HepG2 (cell line): ENCODE results near the gene COASY. TPM values are rescaled to one million over a fixed set of nuclear protein-coding genes. Genes with fewer than 3 reads are reported as not detected.

Experiments used
- ATAC-seq: fragments of 200-7000 bp; cut with Tn5 transposase; 3 replicates; pipeline ENCODE4 v1.9.1; 2020; ENCODE audit warnings: mild to moderate bottlenecking, moderate library complexity
- BruUV-seq: library from RNA; stranded (reverse); fragments of 400-500 nt; replicated peaks from 2 replicates; lab custom pipeline; 2021; lab: Mats Ljungman, UMichigan
- CTCF ChIA-PET: fragments of 300-600 bp; formaldehyde crosslinking; extraction: SDS; loops from one replicate; lab custom pipeline; 2021; ENCODE audit warnings: low total read pairs, inconsistent platforms, low intra/inter-chr PET ratio; lab: Yijun Ruan, JAX
- POLR2A ChIA-PET: fragments of 350-600 bp; sonication (Branson Sonifier 250); formaldehyde crosslinking; loops from one replicate; lab custom pipeline; 2020; ENCODE audit warnings: antibody characterized with exemption, inconsistent platforms; lab: Yijun Ruan, JAX
- DNase-seq: peaks from one replicate; pipeline ENCODE4 v3.0.0-alpha.2; 2015; ENCODE audit warnings: low spot score
- FAIRE-seq: peaks from 3 replicates; lab custom pipeline; 2011; peaks lifted over from hg19 to GRCh38; lab: Jason Lieb, UNC
- H2AFZ ChIP-seq: one replicate; pipeline ENCODE4 v1.6.1; 2011; ENCODE audit warnings: low read length, inconsistent platforms
- H3K27ac ChIP-seq: fragments of 300-600 bp; 3 replicates; pipeline ENCODE4 v1.8.0; 2011; ENCODE audit warnings: mixed run types, mild to moderate bottlenecking, mixed read lengths, low read length, inconsistent platforms; ENCODE audit not compliant: insufficient read depth; ENCODE audit errors: extremely low read length
- H3K27me3 ChIP-seq, 2 experiments: fragments of 200-600 bp in 1 of 2; 2 replicates in 1 of 2; 3 replicates in 1 of 2; pipeline versions ENCODE4 v1.6.0 to v1.8.0; 2011; ENCODE audit warnings: low read length in 2 of 2, mild to moderate bottlenecking in 2 of 2, moderate library complexity in 2 of 2, inconsistent platforms in 1 of 2; ENCODE audit not compliant: insufficient read depth in 2 of 2, control insufficient read depth in 1 of 2
- H3K36me3 ChIP-seq, 2 experiments: fragments of 200-600 bp in 1 of 2; replicated peaks in 1 of 2; 2 replicates in 1 of 2; 3 replicates in 1 of 2; pipeline versions ENCODE4 v1.5.1 to v1.8.0; 2011; ENCODE audit warnings: low read length in 2 of 2, inconsistent platforms in 1 of 2; ENCODE audit not compliant: insufficient read depth in 2 of 2, control insufficient read depth in 1 of 2
- H3K4me1 ChIP-seq: 2 replicates; pipeline ENCODE4 v1.5.1; 2012; ENCODE audit warnings: low read length, inconsistent platforms; ENCODE audit not compliant: insufficient read depth
- H3K4me2 ChIP-seq: 2 replicates; pipeline ENCODE4 v1.6.0; 2011; ENCODE audit warnings: low read depth, low read length, inconsistent platforms
- H3K4me3 ChIP-seq, 3 experiments: fragments of 200-600 bp in 1 of 3; sonication (generic), shearing (Covaris generic) in 1 of 3; replicated peaks in 1 of 3; 2 replicates each; pipeline ENCODE4 v1.5.1; 2011 to 2016; ENCODE audit warnings: low read length in 3 of 3, inconsistent platforms in 2 of 3, low read depth in 2 of 3, mild to moderate bottlenecking in 2 of 3, control low read depth in 1 of 3, mixed read lengths in 1 of 3; ENCODE audit not compliant: insufficient read depth in 1 of 3
- H3K79me2 ChIP-seq: one replicate; pipeline ENCODE4 v1.6.1; 2011; ENCODE audit warnings: low read length, inconsistent platforms; ENCODE audit not compliant: insufficient read depth
- H3K9ac ChIP-seq: 2 replicates; pipeline ENCODE4 v1.6.0; 2011; ENCODE audit warnings: mild to moderate bottlenecking, low read depth, low read length, inconsistent platforms; ENCODE audit not compliant: insufficient read depth
- H3K9me3 ChIP-seq: 2 replicates; pipeline ENCODE4 v1.5.1; 2012; ENCODE audit warnings: mild to moderate bottlenecking, low read length
- H4K20me1 ChIP-seq: 2 replicates; pipeline ENCODE4 v1.6.0; 2011; ENCODE audit warnings: inconsistent platforms, mild to moderate bottlenecking, low read length, moderate library complexity; ENCODE audit not compliant: insufficient read depth
- HBP1 ChIP-seq: IDR thresholded peaks from 2 replicates; pipeline ENCODE4 v1.6.1; 2016; ENCODE audit warnings: low read depth, control low read depth
- HES4 ChIP-seq: sonication (generic); formaldehyde crosslinking; IDR thresholded peaks from 2 replicates; pipeline ENCODE4 v1.9.0; 2021; ENCODE audit warnings: mild to moderate bottlenecking, missing genetic modification reagents, borderline replicate concordance
- MAX ChIP-seq: IDR thresholded peaks from 2 replicates; pipeline ENCODE4 v1.6.1; 2012; ENCODE audit warnings: inconsistent platforms
- NFATC3 ChIP-seq: sonication (generic); formaldehyde crosslinking; IDR thresholded peaks from 2 replicates; pipeline ENCODE4 v1.5.1; 2020; ENCODE audit warnings: mild to moderate bottlenecking, missing genetic modification reagents
- POLR2AphosphoS5 ChIP-seq: IDR thresholded peaks from 2 replicates; pipeline ENCODE4 v1.6.1; 2012; ENCODE audit warnings: low read depth, low read length
- SAP130 ChIP-seq: IDR thresholded peaks from 2 replicates; pipeline ENCODE4 v1.6.1; 2016; ENCODE audit warnings: low read depth
- SP4 ChIP-seq: sonication (generic); formaldehyde crosslinking; IDR thresholded peaks from 2 replicates; pipeline ENCODE4 v1.8.1; 2023; ENCODE audit warnings: mild to moderate bottlenecking, missing genetic modification reagents
- TBX3 ChIP-seq: fragments of 450-650 bp; IDR thresholded peaks from 2 replicates; pipeline ENCODE4 v1.6.1; 2017; ENCODE audit warnings: antibody characterized with exemption, mild to moderate bottlenecking, inconsistent platforms, borderline replicate concordance
- TEF ChIP-seq: sonication (generic); formaldehyde crosslinking; IDR thresholded peaks from 2 replicates; pipeline ENCODE4 v1.5.0; 2020; ENCODE audit warnings: missing genetic modification reagents
- ZBTB40 ChIP-seq, 2 experiments: fragments of 450-650 bp in 1 of 2; sonication (generic) in 1 of 2; formaldehyde crosslinking in 1 of 2; IDR thresholded peaks; 2 replicates each; pipeline versions ENCODE4 v1.6.1 to v1.8.0; 2016 to 2022; ENCODE audit warnings: antibody characterized with exemption in 1 of 2, mild to moderate bottlenecking in 1 of 2, missing genetic modification reagents in 1 of 2
- ZC3H4 ChIP-seq: sonication (generic); formaldehyde crosslinking; IDR thresholded peaks from 2 replicates; pipeline ENCODE4 v1.4.0; 2020; ENCODE audit warnings: missing genetic modification reagents, borderline replicate concordance
- ZNF546 ChIP-seq: sonication (generic); formaldehyde crosslinking; conservative IDR thresholded peaks from 2 replicates; pipeline ENCODE4 v1.8.1; 2023; ENCODE audit warnings: mild to moderate bottlenecking, missing genetic modification reagents
- ZSCAN31 ChIP-seq: sonication (generic); formaldehyde crosslinking; IDR thresholded peaks from 2 replicates; pipeline ENCODE4 v1.5.0; 2020; ENCODE audit warnings: low read depth, mild to moderate bottlenecking, missing genetic modification reagents
- WGBS: methylation state at CpG from one replicate; pipeline ENCODE4 v1.1.6; 2017; ENCODE audit warnings: low lambda C conversion rate; 5-methylcytosine and 5-hydroxymethylcytosine counted together
- in situ Hi-C: cut with HindIII; loops from 2 replicates; pipeline ENCODE4 v1.10.0; 2017; ENCODE audit warnings: low pct_unique_long_range_greater_than_20kb; ENCODE audit not compliant: extremely low pct_ligation_motif_present
- intact Hi-C: fragments of 100-400 bp; cut with micrococcal nuclease; formaldehyde crosslinking; loops from one replicate; pipeline ENCODE4 v1.10.0; 2022; ENCODE audit not compliant: unreplicated experiment
- polyA plus RNA-seq, 8 experiments: library from polyadenylated mRNA; depleted of rRNA in 3 of 8; stranded (reverse) in 7 of 8; unstranded in 1 of 8; fragments of >200 nt; fragmentation: Illumina TruSeq in 4 of 8; extraction: Trizol in 4 of 8; gene quantifications; 2 replicates each; pipeline versions ENCODE4 v1.2.1 to v1.2.3, GENCODE V29; 2011 to 2016; ENCODE audit warnings: low read depth in 4 of 8, missing spikeins in 1 of 8, mixed read lengths in 1 of 8; ENCODE audit not compliant: insufficient read depth in 1 of 8
- total RNA-seq, 5 experiments: library from RNA; depleted of rRNA; stranded (reverse); fragments of >200 nt; fragmentation: Illumina TruSeq; extraction: Trizol; gene quantifications; 2 replicates each; pipeline ENCODE4 v1.2.3, GENCODE V29; 2016; ENCODE audit warnings: low read depth in 1 of 5

The COASY gene
- total and polyA plus RNA-seq, 2 of the 13 experiments (the other 11 are each of a cell fraction or from before 2014, with no cell fraction given): 90.7 to 125 TPM

- WGBS: 0% methylated on average over 14 of the region's 14 CpGs
- peaks cover 14 to 25% of the 10 kb centered on the region in 2 experiments for H3K36me3 ChIP-seq
- intact Hi-C loops: no loop called here
- no peaks in the 10 kb centered on the region; a peak in 1 of 5 replicates for H3K27me3 ChIP-seq
- CTCF ChIA-PET: interaction anchor here (1.1 kb wide), 1 partner anchor 14 kb away, joined by 3 read pairs; the partner anchor contains the start of gene PSMC3IP
- FAIRE-seq (no peak), ATAC-seq (no peak), DNase-seq (no peak)
- peak overlapping the region; percentile 91 for H3K27ac ChIP-seq
- peak overlapping the region; percentile 82 for H3K4me2 ChIP-seq
- no peak overlapping the region for H2AFZ ChIP-seq
- peaks cover 61% of the 10 kb centered on the region for H3K4me1 ChIP-seq
- no TSS peak for BruUV-seq
- in situ Hi-C loops: no loop called here
- H3K4me3 ChIP-seq: peak overlapping the region; percentile 66 to 91 (median 79)
- no peaks in the 10 kb centered on the region for H4K20me1 ChIP-seq
- peaks cover 35% of the 10 kb centered on the region for H3K79me2 ChIP-seq
- H3K9me3 ChIP-seq: no peaks in the 10 kb centered on the region
- peak overlapping the region; percentile 94 for H3K9ac ChIP-seq
- POLR2A ChIA-PET: interaction anchor here (0.6 to 8.5 kb wide), 14 partner anchors 10 to 259 kb away, joined by 3 to 128 read pairs (median 9); partner anchors contain the start of genes HSD17B1, NAGLU, PLEKHH3 and PSMC3IP
- TF ChIP-seq POLR2AphosphoS5: 0 out of 2 replicates have a peak, but pooled peaks have one; percentile 21
- TF ChIP-seq NFATC3: peak; percentile 44; the same call in 1 of the 2 replicates
- TF ChIP-seq ZC3H4 (CRISPR knock-in tag): peak; percentile 39; the same call in 1 of the 2 replicates
- TF ChIP-seq MAX: 0 out of 2 replicates have a peak, but pooled peaks have one; percentile 1
- peak; percentile 7; the same call in 1 of the 2 replicates for TF ChIP-seq TBX3
- no peak for TF ChIP-seq HES4 (CRISPR knock-in tag)
- peak; percentile 35; the same call in 1 of the 2 replicates for TF ChIP-seq SP4 (CRISPR knock-in tag)
- 0 out of 2 replicates have a peak, but pooled peaks have one; percentile 11 for TF ChIP-seq SAP130 (CRISPR knock-in tag)
- TF ChIP-seq ZNF546 (CRISPR knock-in tag): no peak
- peak; percentile 14; the same call in 1 of the 2 replicates for TF ChIP-seq HBP1
- TF ChIP-seq ZBTB40 (IDR thresholded peaks at IDR 0.05): no peak
- TF ChIP-seq ZBTB40 (CRISPR knock-in tag; IDR thresholded peaks at IDR 0.05): no peak
- TF ChIP-seq ZSCAN31: peak; percentile 39
- TF ChIP-seq TEF (CRISPR knock-in tag): 0 out of 2 replicates have a peak, but pooled peaks have one; percentile 57
These were observed 1.2 kb downstream of the COASY start for GRCh38 chr17:42563143-42563509.
